KOPT-K1 (cell line): ENCODE results near the gene SLC17A8.

Experiments used
- H3K27ac ChIP-seq: fragments of 200-600 bp; sonication (generic); 2 replicates; pipeline ENCODE4 v1.5.1; 2016; ENCODE audit warnings: antibody characterized with exemption, mild to moderate bottlenecking, low read depth, low read length; ENCODE audit not compliant: poor library complexity, severe bottlenecking
- H3K36me3 ChIP-seq: fragments of 200-600 bp; sonication (generic); 2 replicates; pipeline ENCODE4 v1.5.1; 2017; ENCODE audit warnings: antibody characterized with exemption, mild to moderate bottlenecking, low read length, moderate library complexity; ENCODE audit not compliant: insufficient read depth
- H3K9me3 ChIP-seq: fragments of 200-600 bp; sonication (generic); 2 replicates; pipeline ENCODE4 v1.5.1; 2017; ENCODE audit warnings: antibody characterized with exemption, low read length, mild to moderate bottlenecking; ENCODE audit not compliant: insufficient read depth, poor library complexity, severe bottlenecking

SLC17A8 gene

DNA sequence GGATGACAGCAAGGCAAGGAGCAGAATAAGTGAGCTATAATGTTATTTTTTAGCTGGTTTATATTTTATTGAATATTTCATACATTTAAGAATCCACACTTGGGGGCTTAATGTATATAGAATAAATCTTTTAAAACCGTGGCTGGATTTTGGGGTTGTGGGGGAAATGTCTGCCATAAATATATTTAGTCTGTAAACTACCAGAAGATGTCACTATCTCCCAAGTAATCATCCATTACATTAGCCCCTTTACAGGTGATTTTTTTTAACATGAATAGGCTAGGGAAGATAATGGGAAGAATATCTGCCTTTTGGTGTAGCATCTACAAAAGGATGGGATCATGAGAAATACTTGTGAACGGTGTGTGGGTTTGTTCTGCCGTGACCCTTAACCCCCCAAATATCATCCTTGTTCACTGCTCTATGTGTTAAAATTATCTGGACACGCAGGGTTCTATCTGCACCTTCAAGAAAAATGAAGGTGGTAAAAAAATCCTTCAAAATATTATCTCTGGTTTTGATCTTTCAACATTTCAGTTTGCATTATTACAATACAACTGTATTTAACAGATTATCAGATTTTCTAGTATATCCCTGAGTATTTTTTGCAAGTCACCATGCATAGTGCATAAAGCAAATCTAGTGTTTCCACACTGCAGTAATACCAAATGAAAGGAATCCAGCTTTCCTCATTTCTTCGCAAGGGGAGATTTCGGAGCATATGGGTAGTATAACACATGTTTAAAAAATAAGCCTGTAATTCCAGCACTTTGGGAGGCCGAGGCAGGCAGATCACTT is 8.0 kb upstream of the SLC17A8 start:
- Histone ChIP-seq H3K36me3 (no peaks in the 10 kb centered on the region), H3K27ac (no peak overlapping the region), H3K9me3 (no peaks in the 10 kb centered on the region)

DNA sequence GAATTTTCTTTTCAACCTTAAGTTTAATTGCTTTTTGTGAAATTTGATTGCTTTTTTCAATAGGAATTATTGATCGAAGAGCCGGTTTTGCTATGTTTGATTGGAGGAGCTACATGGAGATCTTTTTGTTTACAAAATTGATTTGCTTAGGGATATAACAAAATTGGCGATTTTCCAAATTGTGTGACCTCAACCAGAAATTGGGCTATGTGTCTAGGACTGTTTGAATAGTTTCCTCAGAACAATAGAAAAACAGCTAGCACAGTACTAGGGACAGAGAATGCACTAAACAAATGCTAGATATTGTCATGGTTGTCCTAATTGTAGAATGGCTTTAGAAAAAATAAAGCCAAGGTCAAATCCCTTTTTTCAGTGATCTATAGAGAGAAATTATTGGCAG is 2.4 kb downstream of the SLC17A8 start:
- Histone ChIP-seq H3K9me3 (no peaks in the 10 kb centered on the region), H3K36me3 (no peaks in the 10 kb centered on the region), H3K27ac (no peak overlapping the region)

DNA sequence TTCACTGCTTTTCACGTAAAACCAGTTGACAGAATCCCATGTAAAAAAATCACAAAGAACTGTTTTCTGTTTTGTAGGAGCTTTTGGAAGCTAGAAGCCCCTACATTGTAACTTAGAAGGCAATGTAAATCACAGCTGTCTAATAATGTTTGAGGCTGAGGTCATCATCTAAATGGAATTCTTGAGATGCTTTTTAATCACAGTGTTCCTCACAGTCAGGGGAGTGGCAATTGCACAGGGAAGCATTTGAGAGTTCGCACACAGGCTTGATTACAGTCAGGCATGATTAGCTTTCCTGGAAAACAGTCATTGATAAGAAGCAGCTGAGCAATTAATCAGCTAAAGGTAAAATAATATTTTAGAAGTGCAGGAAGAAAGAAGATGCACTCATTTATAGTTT is 2.9 kb downstream of the SLC17A8 start:
- no peak overlapping the region for H3K27ac ChIP-seq
- H3K9me3 ChIP-seq = no peaks in the 10 kb centered on the region
- no peaks in the 10 kb centered on the region for H3K36me3 ChIP-seq

DNA sequence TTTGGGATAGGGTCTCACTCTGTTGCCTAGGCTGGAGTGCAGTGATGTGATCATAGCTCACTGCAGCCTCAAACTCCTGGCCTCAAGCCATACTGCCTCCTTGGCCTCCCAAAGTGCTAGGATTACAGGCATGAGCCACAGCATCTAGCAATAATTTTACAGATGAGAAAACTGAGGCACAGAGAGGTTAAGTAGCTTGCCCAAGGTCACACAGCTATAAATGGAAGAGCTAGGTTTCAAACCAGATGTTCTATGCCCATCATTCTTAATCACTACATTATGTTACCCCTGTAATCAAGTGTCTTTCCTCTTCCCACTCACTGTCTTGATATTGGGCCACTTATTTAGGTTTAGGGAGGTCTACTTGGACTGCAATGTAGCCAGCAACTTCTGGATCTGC is 3.6 kb downstream of the SLC17A8 start:
- Histone ChIP-seq H3K9me3 (no peaks in the 10 kb centered on the region), H3K36me3 (no peaks in the 10 kb centered on the region), H3K27ac (no peak overlapping the region)

DNA sequence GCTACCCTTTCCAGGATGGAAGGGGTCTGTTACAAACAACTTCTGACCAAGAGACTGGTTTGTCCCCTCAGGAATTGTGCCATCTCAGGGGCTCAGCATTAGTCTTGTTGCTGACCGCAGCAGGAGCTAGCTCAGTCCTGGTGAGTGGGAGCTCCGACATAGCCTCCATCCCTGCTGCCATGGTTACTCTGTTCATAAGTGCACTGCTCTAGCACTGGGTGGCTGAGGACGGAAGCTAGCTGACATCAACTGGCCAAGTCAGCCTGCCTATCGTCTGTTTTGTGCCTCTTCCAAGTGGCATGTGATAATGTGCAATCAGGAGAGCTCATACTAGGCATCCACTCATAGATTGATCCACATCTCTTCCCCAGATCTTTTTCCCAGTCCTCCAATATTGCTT is 7.5 kb downstream of the SLC17A8 start:
- Histone ChIP-seq H3K27ac (no peak overlapping the region), H3K9me3 (no peaks in the 10 kb centered on the region), H3K36me3 (no peaks in the 10 kb centered on the region)

DNA sequence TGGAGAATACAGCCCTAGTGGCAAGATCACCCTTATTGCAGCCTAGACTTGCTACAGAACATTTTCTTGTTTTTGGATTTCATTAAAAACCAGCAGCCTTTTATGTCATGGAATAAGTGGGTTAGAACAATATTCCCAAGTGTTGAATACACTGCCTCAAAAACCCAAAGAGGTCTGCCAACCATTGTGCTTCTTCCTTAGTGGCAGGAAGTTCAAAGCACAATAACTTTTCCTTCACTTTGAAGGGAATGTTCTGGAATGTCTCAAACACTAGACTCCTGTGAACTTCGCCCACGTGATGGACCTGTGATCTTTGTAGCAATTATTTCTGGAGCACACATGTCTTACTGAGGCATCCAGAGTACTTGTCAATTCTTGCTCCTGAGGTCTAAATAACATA is 8.5 kb downstream of the SLC17A8 start:
- H3K27ac ChIP-seq = no peak overlapping the region
- H3K36me3 ChIP-seq = no peaks in the 10 kb centered on the region
- H3K9me3 ChIP-seq = no peaks in the 10 kb centered on the region

DNA sequence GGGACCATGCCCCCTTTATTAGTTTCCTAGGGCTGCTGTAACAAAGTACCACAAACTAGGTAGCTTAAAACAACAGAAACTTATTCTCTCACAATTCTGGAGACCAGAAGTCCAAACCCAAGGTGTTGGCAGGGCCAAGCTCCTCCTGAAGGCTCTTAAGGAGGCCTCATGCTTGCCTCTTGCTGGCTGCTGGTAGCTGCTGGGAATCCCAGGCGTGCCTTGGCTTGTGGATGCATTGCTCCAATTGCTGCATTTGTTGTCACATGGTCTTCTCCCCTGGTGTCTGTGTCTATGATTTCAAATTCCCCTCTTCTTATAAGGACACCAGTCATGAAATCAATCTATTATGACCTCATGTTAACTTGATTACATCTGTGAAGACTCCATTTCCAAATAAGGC is 11.2 kb downstream of the SLC17A8 start:
- Histone ChIP-seq H3K36me3 (no peaks in the 10 kb centered on the region), H3K9me3 (no peaks in the 10 kb centered on the region), H3K27ac (no peak overlapping the region)

DNA sequence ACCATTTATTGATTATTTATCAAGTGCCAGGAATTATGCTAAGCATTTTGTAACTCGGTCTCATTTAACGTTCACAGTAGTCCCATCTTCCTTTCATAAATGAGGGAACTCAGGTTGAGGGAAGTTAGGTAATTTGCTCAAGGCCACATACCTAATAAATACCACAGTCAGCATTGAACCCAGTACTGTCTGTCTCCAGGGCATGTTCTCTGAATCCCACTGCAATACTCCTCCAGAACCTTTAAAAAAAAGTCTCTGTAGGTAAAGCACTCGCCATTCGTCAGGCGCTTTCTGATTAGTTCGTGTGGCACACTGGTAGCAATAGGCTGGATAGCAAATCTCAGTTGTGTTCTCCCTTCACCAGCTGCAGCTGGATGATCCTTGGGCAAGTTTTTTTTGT is 14.3 kb downstream of the SLC17A8 start:
- Histone ChIP-seq H3K36me3 (no peaks in the 10 kb centered on the region), H3K9me3 (no peaks in the 10 kb centered on the region), H3K27ac (no peak overlapping the region)

DNA sequence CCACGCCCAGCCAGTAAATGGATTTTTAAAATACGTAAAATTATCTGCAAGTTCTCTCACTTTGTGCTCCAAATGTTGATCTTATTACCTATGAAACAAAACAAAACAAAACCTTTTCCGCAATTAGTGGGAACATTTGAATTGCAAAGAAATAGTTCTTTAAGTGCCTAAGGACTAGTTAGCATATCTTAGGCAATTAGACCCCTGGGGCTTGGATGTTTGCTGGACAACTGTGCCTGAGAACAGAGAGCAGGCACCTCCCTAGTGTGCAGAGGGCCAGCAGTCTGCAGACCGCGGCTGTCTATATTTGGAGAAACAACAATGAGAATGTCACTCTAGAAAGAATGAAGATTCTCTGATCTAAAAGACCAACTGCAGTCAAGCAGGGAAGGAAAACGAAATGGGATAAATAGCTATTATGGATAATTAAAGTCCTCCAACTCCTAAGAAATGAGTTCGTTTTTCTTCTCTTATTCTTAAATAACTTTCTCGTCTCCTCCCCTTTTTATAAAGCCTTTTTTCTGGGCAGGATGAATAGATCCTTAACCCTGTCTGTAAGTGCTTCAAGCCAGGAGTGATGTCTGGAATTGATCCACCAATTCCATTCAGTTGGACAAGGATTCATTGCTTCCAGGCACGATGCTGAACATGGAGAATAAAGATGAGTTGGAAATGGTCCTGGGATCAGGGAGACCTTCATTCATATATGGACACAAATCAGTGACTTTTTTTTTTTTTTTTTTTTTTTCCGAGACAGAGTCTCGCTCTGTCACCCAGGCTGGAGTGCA is 16.2 kb downstream of the SLC17A8 start:
- H3K36me3 ChIP-seq = no peaks in the 10 kb centered on the region
- H3K9me3 ChIP-seq = no peaks in the 10 kb centered on the region
- no peak overlapping the region for H3K27ac ChIP-seq

DNA sequence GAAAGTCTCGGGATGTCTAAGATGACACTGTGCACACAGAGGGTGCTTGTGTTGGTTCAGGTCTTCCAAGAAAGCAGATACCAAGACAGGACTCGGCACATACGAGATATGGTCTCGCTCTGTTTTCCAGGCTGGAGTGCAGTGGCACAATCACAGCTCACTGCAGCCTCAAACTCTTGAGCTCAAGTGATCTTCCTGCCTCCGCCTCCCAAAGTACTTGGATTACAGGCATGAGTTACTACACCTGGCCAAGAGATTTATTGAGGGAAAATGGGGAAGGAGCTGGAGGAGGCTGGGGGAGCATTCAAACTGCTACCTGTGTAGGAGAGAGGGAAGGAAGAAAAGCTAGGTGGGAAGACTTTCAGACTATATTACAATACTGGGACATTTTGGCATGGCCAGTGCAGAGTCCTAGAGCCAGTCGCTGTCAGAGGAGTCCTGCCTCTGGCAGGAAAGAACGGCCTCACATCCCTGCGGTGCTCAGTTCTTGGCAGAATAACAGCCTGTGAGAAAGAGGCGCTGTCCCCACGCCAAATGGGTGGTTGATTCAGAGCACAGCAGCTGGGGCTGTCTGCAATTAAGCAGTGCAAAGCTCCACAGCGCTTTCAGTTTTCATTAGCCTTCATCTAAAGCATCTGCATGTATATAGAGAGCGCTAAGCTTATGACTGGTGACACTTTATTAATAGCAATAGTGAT is 18.3 kb downstream of the SLC17A8 start:
- Histone ChIP-seq H3K36me3 (no peaks in the 10 kb centered on the region), H3K9me3 (no peaks in the 10 kb centered on the region), H3K27ac (no peak overlapping the region)

DNA sequence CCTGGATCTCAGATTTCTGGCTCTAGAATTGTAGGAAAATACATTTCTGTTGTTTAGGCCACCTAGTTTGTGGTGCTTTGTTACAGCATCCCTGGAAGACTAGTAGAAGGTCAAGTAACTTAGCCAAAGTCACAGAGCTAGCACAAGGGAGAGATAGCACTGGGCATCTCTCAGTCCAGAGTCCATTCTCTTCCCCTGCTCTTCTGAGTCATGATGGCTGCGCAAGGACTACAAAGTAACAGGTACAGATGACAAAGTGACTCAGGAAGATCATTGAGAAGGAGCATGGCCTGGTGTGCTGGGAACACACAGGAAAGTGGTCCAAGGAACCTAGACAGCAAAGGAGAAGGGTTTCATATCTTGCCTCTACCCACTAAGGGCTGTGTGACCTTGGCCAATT is 19.3 kb downstream of the SLC17A8 start:
- Histone ChIP-seq H3K9me3 (no peaks in the 10 kb centered on the region), H3K27ac (no peak overlapping the region), H3K36me3 (no peaks in the 10 kb centered on the region)

DNA sequence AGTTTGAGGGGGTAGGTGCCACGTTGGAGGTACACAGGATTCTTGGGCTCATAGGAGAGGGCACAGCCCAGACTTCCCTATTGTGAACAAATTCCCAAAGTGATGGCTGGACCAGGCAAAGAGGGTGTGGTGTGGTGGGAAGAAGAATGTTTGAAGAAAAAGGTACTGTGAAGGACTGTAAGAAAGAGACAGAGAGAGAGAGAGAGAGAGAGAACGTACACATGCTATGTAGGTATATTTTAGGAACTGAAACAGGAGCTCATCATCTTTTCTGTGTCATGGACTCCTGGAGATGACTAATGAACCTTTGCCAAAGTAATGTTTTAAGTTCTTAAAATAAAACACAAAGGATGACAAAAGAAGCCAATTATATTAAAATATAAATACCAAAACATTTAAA is 24.5 kb downstream of the SLC17A8 start:
- Histone ChIP-seq H3K9me3 (no peaks in the 10 kb centered on the region), H3K36me3 (no peaks in the 10 kb centered on the region), H3K27ac (no peak overlapping the region)

DNA sequence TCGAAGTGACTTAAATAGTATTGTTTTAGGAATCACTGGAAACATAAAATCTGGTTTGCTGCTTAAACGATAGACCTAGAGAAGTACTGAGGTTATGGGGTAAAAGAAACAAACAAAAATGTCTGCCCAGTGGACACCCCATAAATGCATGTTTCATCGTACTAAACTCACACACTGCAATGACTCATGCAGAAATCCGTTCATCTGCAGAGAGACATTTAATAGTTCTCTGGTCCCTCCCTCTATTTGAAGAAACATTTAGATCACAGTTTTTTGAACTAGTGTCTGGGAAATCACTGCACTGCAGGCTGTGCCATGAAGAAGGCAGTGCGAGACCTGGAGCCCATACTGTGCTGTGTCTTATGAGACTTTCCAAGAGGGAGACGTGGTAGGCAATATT is 25.5 kb downstream of the SLC17A8 start:
- no peak overlapping the region for H3K27ac ChIP-seq
- no peaks in the 10 kb centered on the region for H3K9me3 ChIP-seq
- no peaks in the 10 kb centered on the region for H3K36me3 ChIP-seq

DNA sequence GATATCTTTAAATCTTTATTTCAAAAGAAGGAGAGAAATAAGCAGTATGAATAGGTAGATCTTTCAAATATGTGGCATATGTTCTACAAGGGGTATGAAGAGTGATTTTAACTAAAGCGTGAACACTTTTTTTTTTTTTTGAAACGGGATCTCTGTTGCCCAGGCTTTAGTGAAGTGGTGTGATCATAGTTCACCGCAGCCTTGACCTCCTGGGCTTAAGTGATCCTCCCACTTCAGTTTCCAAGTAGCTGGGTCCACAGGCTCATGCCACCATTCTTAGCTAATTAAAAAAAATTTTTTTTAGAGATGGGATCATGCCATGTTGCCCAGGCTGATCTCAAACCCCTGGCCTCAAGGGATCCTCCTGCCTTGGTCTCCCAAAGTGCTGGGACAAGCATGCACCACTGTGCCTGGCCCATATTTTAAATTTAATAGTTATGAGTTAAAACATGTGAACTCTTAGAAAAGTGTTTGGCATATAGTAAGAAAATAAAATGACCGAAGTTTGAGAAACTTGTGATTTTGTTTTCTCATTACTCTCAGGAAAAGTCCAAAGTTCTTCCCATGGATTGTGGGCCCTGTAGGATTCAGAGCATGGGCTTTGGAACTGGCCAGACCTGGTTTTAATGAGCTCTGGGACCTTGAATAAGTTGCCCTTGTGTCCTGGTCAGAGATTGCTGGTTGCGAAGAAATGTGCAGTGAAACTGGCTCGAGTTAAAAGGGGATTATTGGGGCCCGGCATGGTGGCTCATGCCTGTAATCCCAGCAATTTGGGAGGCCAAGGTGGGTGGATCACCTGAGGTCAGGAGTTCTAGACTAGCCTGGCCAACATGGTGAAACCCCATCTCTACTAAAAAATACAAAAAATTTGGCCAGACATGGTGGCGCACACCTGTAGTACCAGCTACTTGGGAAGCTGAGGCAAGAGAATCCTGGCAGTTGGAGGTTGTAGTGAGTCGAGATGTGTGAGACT is 27.0 kb downstream of the SLC17A8 start:
- H3K36me3 ChIP-seq = no peaks in the 10 kb centered on the region
- no peak overlapping the region for H3K27ac ChIP-seq
- H3K9me3 ChIP-seq = no peaks in the 10 kb centered on the region
